Femur (tissue), 1 donor: ENCODE data around the gene HOXD4.

Experiments used
- DNase-seq: peaks from one replicate; pipeline ENCODE4 v3.0.0-alpha.2; 2017

HOXD4 gene

GRCh38 chr2:176193048-176193447 is 41.7 kb downstream of the HOXD4 start:
- no peak for DNase-seq

- DNase-seq = no peak
Measured at GRCh38 chr2:176199902-176200301, 48.6 kb downstream of the HOXD4 start.

GRCh38 chr2:176200971-176201370 is 49.6 kb downstream of the HOXD4 start:
- no peak for DNase-seq

GRCh38 chr2:176202491-176202890 is 51.1 kb downstream of the HOXD4 start:
- DNase-seq = no peak
